Measurements from ENCODE around the gene LRRC74B. TPM values are rescaled to one million over a fixed set of nuclear protein-coding genes. Genes with fewer than 3 reads are reported as not detected.
"Not testable (repeated sequence)": the region's sequence is repeated elsewhere in the genome, so short reads cannot be mapped to it uniquely, and the experiment has no call there.

Gene LRRC74B
- polyA plus RNA-seq, 12 donors = 0.05 to 0.48 (median 0.17) TPM; not detected in 2

DNA sequence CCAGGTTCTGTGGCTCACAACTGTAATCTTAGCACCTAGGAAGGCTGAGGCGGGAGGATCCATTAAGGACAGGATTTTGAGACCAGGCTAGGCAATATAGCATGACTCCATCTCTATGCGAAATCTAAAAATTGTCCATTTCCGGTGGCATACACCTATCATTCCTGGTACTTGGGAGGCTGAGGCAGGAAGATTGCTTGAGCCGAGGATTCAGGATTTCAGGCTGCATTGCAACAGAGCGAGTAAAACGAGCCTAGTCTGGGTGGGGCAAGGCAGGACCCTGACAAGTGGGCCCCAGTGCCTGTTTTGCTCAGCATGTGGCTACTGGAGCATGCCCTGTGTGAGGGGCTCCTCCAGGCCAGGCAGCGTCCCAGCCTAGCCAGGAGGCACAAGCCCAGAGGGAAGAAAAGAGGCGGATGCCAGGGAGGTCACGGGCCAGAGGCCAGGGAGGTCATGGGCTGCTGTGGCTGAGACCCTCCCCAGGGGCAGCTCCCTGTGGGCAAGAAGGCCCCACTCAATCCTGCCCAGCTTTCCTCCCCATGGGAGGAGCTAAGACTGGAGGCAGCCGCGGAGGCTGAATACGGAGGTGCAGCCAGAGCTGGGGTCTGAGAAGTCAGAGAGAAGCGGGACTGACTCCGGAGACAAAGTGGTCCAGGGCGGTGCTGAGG is 8.4 kb downstream of the LRRC74B start:
- no peak for DNase-seq

DNA sequence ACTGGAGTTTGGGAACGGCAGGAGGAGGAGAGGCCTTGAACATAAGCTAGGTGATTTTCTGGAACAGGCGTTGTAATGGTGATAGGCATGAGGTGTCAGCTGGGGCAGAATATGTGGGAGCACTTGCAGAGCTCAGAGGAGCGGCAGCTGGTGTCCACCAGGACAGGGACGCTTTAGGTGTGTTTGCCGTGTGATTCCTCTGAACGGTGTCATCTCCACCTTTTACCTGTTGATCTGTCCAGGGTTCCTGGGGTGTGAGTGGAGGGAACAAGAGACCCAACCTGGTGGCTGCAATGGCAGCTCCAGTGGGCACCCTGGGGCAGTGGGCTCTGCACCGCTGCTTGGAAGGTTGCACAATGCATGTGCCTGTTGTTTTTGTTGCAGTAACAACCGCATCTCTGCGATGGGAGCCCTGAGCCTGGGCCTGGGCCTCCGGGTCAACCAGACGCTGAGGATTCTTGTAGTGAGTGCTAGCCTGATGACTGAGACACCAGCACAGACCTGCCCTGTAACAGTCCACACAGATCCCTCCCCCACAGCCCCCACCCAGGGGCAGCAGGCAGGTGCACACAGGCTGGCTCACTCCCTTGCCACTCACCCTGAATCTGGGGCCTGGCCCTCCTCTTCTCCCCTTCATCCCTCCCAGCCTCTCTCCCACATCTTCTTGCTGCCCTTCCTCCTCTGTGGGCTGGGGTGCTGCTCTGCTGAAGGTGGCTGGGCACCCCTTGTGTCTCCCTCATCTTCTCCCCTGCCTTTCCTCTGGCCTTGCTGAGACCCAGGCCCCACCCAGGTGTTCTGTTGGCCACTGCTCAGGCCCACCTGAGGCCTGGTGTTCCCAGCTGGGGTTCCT is 9.2 kb downstream of the LRRC74B start:
- no peak for DNase-seq

DNA sequence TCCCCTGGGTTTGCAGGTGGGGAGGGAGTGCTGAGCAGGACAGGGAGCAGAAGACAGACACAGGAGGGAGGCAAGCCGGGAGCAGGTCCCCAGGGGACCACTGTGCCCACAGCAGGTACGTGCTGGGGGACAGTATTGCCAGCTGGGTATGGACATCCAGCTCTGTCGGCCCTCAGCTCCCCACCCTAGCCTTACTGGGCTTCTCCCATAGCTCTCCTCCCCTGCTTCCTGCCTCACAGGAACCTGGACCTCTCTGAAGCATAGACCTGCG is 9.8 kb downstream of the LRRC74B start:
- DNase-seq = no peak

DNA sequence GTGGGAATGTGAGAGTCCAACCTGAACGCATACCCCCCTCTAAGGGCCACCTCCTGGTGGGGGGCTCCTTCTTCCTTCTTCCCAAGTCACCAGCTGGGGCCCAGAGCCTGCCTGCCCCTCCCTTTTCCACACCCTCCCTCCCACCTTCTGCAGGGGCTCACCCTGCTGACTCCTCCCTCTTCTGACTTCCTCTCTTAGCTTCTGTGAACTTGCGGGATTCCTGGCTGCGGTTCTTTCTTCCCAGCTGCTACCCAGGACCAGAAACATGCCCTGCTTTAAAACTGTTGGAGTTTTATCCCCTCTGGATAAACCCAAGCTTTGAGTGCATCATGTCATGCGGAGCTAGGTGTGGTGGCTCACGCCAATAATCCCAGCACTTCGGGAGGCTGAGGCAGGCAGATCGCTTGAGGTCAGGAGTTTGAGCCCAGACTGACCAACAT is 10.2 kb downstream of the LRRC74B start:
- no peak for DNase-seq

DNA sequence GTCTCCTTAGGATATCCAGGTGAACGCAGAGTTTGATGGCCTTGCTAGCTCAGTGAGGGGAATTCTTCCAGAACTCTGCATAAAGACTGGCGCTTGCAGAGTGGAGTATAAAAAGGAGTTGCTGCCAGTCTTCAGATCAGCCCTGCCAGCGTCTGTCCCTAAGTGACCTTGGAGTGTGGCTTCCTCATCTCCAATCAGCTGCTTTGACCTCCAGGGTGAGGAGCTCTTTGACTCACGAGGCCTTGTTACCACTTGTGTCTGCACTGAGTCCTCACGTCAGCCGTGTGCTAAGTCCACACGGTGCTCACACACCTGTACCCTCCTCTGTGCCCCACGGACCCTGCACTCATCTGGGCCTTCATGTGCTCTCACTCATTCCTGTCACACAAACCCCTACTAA is 14.6 kb downstream of the LRRC74B start:
- not testable (repeated sequence) for DNase-seq

DNA sequence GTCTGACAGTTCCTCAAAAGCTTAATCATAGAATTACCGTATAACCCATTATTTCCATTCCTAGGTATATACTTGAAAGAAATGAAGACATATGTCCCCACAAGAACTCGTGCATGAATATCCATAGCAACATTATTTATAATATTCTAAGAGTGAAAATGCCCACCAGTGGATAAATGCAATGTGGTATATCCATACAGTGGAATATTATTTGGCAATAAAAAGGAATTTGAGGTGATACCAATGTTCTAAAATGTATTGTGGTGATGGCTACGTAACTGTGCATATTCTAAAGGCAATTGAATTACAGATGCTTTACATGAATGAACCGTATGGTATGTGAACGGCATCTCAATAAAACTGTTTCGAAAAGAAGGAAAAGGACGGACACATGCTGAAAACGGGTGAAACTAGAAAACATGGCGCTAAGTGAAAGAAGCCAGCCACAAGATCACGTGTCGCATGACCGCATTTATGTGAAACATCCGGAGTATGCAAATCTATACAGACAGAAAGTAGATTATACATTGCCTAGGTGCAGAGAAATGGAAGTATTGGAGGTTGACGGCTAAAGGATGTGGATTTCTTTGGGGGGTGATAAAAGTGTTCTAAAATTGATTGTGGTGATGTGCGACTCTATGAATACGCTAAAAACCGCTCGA is 16.0 kb downstream of the LRRC74B start:
- not testable (repeated sequence) for DNase-seq

DNA sequence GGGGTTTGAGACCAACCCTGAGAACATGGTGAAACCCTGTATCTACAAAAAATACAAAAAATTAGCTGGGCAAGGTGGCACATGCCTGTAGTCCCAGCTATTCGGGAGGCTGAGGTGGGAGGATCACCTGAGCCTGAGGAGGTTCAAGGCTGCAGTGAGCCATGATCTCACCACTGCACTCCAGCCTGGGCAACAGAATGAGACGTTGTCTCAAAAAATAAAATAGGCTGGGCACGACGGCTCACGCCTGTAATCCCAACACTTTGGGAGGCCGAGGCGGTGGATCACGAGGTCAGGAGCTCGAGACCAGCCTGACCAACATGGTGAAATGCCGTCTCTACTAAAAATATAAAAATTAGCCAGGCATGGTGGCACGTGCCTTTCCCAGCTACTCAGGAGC is 18.7 kb downstream of the LRRC74B start:
- DNase-seq = not testable (repeated sequence)

DNA sequence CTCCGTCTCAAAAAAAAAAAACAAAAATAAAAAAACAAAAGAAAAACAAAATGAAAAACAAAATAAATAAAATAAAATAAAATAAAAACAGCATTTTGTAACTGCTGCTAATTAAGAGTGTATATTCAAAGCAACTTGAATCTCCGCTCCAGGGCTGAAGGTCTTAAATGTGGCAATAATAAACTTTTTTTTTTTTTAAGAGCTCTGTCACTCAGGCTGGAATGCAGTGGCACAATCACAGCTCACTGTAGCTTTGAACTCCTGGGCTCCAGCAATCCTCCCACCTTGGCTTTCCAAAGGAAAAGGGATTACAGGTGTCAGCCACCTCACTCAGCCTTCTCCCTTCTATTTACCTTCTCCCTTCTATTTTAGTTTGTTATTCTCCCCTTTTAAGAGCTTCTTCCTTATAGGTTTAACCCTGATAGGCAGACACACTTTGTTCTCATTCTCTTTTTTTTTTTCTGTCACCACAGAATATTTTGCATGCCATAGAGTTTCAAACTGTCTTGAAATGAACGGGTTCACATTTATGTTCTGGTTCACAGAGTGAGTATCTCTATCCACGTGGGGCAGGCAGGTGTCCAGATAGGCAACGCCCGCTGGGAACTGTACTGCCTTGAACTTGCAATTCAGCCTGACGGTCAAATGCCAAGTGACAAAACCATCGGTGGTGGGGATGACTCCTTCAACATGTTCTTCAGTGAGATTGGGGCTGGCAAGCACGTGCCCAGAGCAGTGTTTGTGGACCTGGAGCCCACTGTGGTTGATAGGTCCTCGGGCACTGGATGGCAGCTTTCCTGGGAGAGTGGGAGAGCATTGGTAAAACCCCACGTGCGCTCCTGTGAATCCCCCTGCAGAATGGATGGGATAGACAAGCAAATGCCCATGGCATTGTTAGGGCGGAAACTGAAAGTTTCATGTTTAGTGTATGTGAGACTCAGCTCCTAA is 19.4 kb downstream of the LRRC74B start:
- no peak for DNase-seq

DNA sequence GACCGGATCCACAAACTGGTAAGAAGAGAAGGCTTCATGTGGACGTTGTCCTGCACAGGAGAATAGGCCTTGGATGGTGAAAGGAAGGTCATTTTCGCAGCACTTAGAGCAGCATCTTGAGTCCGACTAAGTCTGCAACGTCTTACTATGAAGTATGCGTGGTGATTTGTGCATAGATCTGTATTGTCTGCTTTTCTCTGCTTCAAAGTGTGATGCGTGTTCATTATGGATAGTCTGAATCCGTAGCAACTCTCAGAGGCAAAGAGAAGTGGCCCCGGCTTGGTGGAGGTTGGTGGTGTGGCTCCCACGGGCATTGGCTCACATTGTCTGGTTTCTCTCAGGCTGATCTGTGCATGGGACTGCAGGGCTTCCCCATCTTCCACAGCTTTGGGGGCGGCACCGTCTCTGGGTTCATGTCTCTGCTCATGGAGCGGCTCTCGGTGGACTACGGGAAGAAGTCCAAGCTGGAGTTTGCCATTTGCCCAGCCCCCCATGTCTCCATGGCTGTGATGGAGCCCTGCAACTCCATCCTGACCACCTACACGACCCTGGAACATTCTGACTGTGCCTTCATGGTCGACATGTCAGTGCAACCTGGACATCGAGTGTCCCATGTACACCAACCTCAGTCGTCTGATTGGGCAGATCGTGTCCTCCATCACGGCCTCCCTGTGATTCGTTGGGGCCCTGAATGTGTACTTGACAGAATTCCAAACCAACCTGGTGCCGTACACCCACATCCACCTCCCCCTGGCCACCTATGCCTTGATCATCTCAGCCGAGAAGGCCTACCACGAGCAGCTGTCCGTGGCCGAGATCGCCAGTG is 21.5 kb downstream of the LRRC74B start:
- DNase-seq = no peak

DNA sequence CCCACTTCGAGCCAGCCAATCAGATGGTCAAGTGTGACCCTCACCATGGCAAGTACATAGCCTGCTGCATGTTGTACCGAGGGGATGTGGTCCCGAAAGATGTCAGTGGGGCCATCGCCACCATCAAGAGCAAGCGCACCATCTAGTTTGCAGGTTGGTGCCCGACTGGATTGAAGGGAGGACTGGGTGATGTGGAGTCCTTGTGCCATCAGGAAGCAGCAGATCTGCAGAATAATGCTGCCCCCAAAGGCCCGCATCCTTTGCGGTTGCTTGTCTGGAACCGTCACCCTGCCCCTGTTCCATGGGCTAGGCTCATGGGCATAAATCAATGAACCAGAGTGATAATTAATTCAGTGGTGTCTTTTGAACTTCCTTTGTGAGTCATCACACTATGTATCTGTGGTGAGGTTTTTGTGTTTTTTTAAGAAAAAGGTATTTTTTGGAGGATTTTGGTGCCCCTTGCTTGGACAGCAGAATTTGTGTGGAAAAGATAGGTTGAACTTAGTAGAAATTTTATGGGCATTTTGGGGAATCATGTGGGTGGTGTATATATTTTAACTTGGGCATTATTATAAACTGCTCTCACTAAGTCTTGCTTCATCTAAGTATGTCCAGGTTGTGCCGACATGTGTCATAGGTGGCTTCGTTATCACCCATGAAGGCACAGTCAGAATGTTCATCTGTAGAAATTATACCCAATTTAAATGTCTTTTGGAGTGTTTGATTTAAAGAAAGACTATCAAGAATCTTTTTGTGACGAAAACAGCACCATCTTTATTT is 22.3 kb downstream of the LRRC74B start:
- no peak for DNase-seq

DNA sequence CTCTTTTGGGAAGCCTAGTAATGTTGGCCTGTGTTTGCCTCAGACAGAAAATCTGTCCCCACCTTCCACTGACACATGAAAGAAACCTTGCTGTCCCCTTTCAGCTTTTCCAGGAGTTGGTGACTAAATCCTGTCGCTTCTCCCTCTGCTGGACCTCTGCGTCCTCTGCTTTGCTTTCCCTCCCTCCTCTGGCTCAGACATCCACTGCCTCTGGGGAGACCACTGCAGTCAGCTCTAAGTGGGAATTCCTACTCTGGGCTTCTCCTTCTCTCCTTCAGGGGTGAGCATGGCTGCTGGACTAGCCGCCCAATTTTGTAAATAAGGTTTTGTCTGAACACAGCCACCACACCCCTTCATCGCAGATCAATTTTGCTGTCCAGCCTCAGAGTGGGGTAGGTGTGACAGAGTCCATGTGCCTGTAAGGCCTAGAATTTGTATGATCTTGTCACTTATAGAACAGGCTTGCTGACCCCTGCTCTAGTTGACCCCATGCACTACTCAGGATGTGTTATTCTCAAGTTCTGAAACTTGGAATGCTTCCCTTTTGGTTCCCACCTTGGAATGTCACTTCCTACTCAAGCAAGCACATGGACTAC is 23.0 kb downstream of the LRRC74B start:
- no peak for DNase-seq

DNA sequence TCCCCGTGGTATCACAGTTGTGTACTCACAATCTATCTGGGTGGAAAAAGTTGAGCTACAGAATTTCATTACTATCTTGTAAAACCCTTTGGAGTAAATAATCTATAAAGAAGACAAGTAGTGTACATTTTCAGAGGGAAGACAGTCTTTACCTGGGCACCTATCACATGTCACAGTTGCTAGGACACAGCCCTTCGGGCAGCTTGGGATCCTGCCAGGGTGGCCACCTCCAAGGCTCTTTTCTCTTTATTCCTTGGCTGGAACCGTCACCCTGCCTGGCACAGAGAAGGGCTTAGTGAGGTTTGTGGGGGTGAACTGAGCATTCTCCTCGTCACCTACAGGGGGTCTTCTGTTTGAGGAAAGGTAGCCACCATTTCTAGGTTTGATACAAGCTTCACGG is 23.6 kb downstream of the LRRC74B start:
- DNase-seq = no peak

DNA sequence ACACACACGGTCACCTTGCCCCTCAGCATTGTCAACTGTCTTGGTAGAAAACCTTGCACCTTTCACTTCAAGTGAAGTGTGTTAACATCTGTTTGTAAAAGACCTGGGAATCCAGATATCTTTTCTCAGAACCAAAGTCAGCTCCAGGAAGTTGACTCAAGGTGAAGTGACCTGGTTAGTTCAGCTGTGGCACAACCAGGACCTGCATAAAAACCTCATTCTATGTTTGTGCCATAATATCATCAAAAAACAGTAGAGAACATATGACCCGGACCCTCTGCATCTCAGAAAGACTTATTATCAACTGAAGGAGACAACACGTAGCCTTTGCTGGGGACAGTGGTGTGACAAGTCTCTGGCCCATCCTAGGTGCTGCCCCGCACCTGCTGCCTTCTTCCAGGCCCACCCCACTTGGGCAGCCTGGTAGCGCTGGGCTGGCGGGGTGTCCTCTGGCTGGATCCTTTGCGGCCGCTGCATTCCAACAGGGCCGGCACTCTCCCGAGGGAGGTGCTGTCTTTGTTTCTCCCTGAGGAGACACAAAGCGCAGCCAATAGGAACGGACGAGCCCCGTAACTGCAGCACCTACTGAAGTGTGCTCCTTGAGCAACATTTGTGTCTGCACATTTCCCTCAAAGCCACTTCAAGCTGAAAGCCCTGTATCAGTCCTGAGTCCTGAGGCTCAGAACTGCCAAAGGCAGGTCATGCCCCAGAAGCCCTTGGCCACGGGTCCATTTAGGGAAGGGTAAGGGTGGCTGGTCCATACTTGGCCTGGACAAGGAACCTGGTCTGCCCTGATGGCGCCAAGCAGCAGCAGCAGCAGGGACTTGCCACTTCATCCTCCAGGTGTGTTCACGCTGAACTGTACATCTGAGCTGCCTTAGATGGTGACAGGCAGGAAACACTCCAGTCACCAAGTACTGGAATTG is 25.2 kb downstream of the LRRC74B start:
- DNase-seq = no peak

DNA sequence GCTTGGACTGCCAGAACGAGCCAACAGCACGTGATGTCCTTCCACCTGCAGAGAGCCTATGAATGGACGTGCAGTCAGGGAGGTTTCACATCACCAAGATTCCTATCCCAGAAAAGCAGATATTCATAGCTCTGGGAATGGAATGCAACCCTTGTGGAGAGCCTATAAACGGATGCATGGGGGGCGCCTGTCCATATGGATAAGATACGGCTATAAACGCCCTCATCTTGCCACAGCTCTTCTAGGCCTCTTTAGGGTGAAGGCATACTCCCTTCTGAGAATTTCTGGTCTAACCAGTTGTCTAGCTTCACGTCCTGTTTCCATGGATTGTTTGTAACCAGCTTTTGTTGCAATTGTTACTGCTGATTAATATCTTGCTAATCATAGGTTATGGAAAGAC is 26.1 kb downstream of the LRRC74B start:
- not testable (repeated sequence) for DNase-seq

DNA sequence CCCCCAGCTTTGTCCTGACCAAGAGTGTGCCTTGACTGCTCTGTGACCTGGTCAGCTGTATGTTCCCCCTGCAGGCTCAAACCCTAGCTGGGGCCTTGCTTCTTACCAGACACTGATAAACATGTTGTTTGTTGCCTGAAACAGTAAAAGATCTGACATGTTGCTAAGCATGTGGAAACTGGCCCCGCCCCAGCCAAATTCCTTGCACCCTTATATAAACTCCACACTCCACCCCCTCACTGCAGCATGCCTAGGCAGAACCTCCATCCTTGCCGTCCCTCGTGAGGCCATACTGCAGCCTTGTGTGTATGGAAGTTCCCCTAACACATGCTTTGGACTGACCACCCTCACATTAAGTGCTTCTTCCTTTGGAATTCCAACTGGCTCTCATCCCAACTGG is 27.3 kb downstream of the LRRC74B start:
- no peak for DNase-seq

DNA sequence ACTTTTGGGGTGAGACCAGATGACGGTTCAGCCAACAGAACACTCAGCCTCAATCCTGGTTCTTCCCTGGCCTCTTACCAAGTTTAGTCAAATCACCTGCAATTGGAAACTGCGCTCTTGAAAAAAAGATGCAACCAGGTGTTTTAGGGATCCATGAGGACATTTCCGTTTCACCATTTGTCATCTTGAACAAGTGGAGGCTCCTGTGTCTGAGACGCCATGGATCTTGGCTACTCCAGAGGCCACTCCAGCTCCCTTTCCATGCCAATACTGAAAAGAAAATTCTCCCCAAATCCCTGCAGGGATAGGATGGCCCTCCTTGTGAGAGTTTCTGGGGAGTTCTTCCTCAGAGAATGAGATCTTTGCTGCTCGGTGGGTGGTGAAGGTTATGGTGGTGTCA is 27.7 kb downstream of the LRRC74B start:
- DNase-seq = no peak

DNA sequence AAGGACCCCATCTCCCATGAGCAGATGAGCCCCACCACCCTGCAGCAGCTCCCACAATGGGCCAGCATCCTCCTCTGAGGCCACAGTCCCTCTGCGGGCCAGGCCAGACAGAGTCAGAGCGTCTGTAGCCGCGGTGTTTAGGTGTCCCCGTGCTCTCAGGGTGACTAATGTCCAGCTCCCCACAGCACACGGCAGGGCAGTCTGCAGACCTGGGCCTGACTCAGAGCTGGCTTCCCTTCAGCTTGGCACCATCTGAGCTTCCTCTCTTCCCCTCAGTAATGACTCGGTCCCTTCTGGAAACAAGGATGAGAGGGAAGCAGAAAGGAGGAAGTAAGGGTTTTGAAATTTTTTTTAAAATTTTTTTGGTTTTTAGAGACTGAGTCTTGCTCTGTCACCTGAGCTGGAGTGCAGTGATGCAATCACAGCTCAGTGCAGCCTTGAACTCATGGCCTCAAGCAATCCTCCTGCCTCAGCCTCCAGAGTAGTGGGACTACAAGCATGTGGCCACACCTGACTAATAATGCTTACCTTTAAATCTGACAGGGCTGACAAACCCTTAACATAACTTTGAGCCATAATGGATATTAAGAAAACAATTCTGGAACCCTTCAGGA is 28.5 kb downstream of the LRRC74B start:
- no peak for DNase-seq

DNA sequence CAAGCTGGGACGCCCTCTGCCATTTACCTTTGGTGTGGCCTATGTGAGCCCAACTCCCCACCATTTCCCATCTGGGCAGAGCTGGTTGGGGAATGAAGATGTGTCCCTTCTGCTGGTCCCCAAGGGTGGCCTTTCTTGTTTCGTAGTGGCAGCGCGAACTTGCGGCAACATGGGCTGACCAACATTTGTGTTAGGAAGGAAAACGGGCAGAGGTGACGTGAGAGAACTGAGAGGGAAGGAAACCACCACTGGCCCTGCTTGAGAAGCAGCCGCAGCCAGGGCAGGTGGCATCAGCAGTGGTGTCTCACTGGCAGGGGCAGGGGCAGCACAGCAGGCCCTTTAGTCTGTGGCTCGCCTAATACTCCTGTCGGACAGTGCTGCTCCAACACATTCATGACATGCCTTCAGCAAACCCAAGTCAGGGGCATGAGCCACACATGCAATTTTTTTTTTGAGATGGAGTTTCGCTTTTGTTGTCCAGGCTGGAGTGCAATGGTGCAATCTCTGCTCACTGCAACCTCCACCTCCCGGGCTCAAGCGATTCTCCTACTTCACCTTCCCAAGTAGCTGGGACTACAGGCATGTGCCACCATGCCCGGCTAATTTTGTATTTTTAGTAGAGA is 29.9 kb downstream of the LRRC74B start:
- no peak for DNase-seq
